Heart right ventricle (tissue), 16 donors: Measurements from ENCODE around the gene SMC4. TPM values are rescaled to one million over a fixed set of nuclear protein-coding genes. Genes with fewer than 3 reads are reported as not detected.

ENCODE experiments used
- ATAC-seq, 8 donors: fragments of 200-7000 bp; cut with Tn5 transposase; one replicate each; pipeline ENCODE4 v1.9.1; 2020; ENCODE audit warnings: mild to moderate bottlenecking in 8 of 8, moderate library complexity in 8 of 8, moderate number of reproducible peaks in 1 of 8
- DNase-seq, 2 donors: peaks; one replicate each; pipeline ENCODE4 v3.0.0-alpha.2; 2020
- H3K27ac ChIP-seq, 10 donors: fragments of 200-600 bp; sonication (generic) in 2 of 10; one replicate each; pipeline versions ENCODE4 v1.5.0 to v1.8.0; 2020 to 2022; ENCODE audit warnings: mild to moderate bottlenecking in 3 of 10
- H3K27me3 ChIP-seq, 7 donors: fragments of 200-600 bp; one replicate each; pipeline ENCODE4 v1.8.0; 2021 to 2022; ENCODE audit warnings: mild to moderate bottlenecking in 2 of 7
- H3K36me3 ChIP-seq, 9 donors: fragments of 200-600 bp; sonication (generic) in 1 of 9; one replicate each; pipeline versions ENCODE4 v1.5.0 to v1.8.0; 2020 to 2022; ENCODE audit warnings: mild to moderate bottlenecking in 2 of 9
- H3K4me1 ChIP-seq, 9 donors: fragments of 200-600 bp; sonication (generic) in 1 of 9; one replicate each; pipeline versions ENCODE4 v1.5.0 to v1.8.0; 2020 to 2022; ENCODE audit warnings: mild to moderate bottlenecking in 4 of 9
- H3K4me3 ChIP-seq, 10 donors: fragments of 200-600 bp; sonication (generic) in 2 of 10; one replicate each; pipeline versions ENCODE4 v1.5.0 to v1.8.0; 2020 to 2022; ENCODE audit warnings: mild to moderate bottlenecking in 7 of 10, moderate library complexity in 2 of 10
- H3K9me3 ChIP-seq, 11 donors: fragments of 200-600 bp in 10 of 11; sonication (generic) in 2 of 11; one replicate each; pipeline versions ENCODE4 v1.5.0 to v1.8.0; 2013 to 2022; ENCODE audit warnings: mild to moderate bottlenecking in 2 of 11, control low read depth in 1 of 11, moderate library complexity in 1 of 11
- CTCF ChIP-seq, 9 donors: fragments of 200-600 bp; sonication (generic) in 2 of 9; IDR thresholded peaks; one replicate each; pipeline versions ENCODE4 v1.5.0 to v1.8.0; 2021 to 2022; ENCODE audit warnings: antibody characterized with exemption in 9 of 9, mild to moderate bottlenecking in 5 of 9, moderate library complexity in 1 of 9
- WGBS, 2 donors: extraction: QIAGEN DNeasy Blood & Tissue Kit; methylation state at CpG; one replicate each; pipeline ENCODE4 v1.1.7; 2013; ENCODE audit warnings: inconsistent platforms in 1 of 2; 5-methylcytosine and 5-hydroxymethylcytosine counted together
- intact Hi-C, 10 donors: fragments of 100-400 bp; cut with DNase I; formaldehyde crosslinking; loops; one replicate each; pipeline versions ENCODE4 v1.11.1 to v1.14.2; 2022
- polyA plus RNA-seq, 2 donors: library from polyadenylated mRNA; stranded (reverse); fragments of 200-250 nt; gene quantifications; one replicate each; pipeline ENCODE4 v1.2.3, GENCODE V29; 2013
- total RNA-seq, 10 donors: library from RNA; stranded (reverse); fragmentation: NEBNext Ultra II Directional in 3 of 10; extraction: Animal tissue kit (Norgen Biotek cat#: 25700) in 3 of 10; gene quantifications; one replicate each; pipeline versions ENCODE4 v1.2.1 to v1.2.4, GENCODE V29; 2021 to 2023
- donor health status: Arrhythmogenic right ventricular cardiomyopathy.
- donor health status: ischemic (EF 13 %, LVEDD 7.1; RV severe dilation, severe dysfunction).
- donor health status: healthy with polysubstance abuse.
- donor health status: DM: no; HTN: yes; CAD: no.
- donor health status: DM: no; HTN: no; CAD: no.
- donor health status: ischemic (EF 25% LVEDD 6.9; RV normal size, moderate dysfunction).
- donor health status: ischemic (EF 25% LVEDD 5.7; RV mildly dilated, moderate dysfunction).
- donor health status: healthy.
- donor health status: DM: yes; HTN: yes; CAD: no.
- donor health status: Ischemic cardiomyopathy.
- donor health status: ischemic (EF 35%, LVEDD 5.7; RV mildly dilated, moderate dysfunction).
- donor health status: nonischemic (EF 11% LVEDD 7.7; RV severe dilation, severe dysfunction).
- donor health status: DM: yes; HTN: yes; CAD: no.
- donor health status: PGD.
- donor health status: ischemic (EF 29% LVEDD 5.4; RV normal size, mild dysfunction).
- donor health status: nonischemic (EF 23%, LVEDD 6.1; RV moderate dilation, normal function).

The SMC4 gene
- total and polyA plus RNA-seq, 12 donors = 8.9 to 38.6 (median 17.3) TPM

GRCh38 chr3:160390565-160391138 lies 8.8 kb upstream of the SMC4 start:
- Histone ChIP-seq H3K4me1 (no peaks in the 10 kb centered on the region), H3K27ac (no peak overlapping the region), H3K27me3 (no peaks in the 10 kb centered on the region), H3K9me3 (no peaks in the 10 kb centered on the region), H3K4me3 (no peak overlapping the region), H3K36me3 (no peaks in the 10 kb centered on the region)
- ATAC-seq (no peak), DNase-seq (no peak)
- 92 to 95% methylated on average over 3 of the region's 3 CpGs for WGBS, 2 donors
- intact Hi-C loops = no loop called here
- no peak for TF ChIP-seq CTCF (IDR thresholded peaks at IDR 0.05)

GRCh38 chr3:160392798-160393197 lies 6.7 kb upstream of the SMC4 start:
- Histone ChIP-seq H3K4me1 (peaks cover 0 to 2% (median 0%) of the 10 kb centered on the region in 9 donors), H3K9me3 (no peaks in the 10 kb centered on the region), H3K27ac (no peak overlapping the region), H3K4me3 (no peak overlapping the region), H3K36me3 (no peaks in the 10 kb centered on the region), H3K27me3 (no peaks in the 10 kb centered on the region)
- no peak for TF ChIP-seq CTCF (IDR thresholded peaks at IDR 0.05)
- no peak for ATAC-seq
- DNase-seq = no peak
- intact Hi-C loops = no loop called here

DNA sequence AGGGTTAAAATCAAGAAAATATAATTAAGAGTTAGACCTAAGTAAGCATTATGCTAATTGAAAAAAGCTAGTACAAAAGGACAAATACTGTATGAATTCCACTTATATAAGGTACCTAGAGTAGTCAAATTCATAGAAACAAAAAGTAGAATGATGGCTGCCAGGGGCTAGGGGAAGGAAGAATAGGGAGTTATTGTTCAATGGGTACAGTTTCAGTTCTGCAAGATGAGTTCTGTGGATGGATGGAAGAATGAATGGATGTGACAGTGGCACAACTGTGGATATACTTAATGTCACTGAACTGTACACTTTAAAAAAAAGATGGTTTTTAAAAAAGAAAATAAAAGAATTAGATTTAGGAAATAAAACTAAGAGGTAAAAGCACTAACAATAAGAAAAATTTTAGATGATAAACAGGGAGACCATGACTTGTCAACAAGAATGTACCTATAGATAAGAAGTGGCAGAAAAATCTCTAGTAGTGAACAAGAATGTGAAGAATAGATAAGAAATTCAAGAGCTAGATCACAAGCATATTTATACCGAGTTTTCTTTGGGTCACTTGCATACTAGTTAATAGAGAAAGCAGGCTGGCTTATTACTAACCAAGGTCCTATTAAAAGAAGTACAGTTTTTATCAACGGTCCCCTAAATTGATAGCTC lies 6.0 kb upstream of the SMC4 start:
- DNase-seq (no peak), ATAC-seq (no peak)
- Histone ChIP-seq H3K9me3 (no peaks in the 10 kb centered on the region), H3K36me3 (no peaks in the 10 kb centered on the region), H3K27me3 (no peaks in the 10 kb centered on the region), H3K27ac (no peak overlapping the region), H3K4me1 (peaks cover 2 to 8% (median 5%) of the 10 kb centered on the region in 9 donors), H3K4me3 (no peak overlapping the region)
- intact Hi-C loops = no loop called here
- no peak for TF ChIP-seq CTCF (IDR thresholded peaks at IDR 0.05)
- 47 to 59% methylated on average over 2 of the region's 2 CpGs for WGBS, 2 donors

DNA sequence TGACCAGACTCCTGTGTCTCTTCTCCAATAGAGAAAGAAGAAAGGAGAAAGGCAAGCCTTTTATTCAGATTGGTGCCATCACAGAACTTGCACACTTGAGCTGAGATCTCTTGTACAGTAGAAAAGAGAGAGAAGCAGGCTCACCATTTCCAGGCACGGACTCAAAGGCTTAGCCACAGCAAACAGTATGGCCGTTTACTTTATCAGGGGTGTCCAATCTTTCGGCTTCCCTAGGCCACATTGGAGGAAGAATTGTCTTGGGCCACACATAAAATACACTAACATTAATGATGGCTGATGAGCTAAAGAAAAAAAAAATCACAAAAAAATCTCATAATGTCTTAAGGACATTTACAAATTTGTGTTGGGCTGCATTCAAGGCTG lies 5.4 kb upstream of the SMC4 start:
- H3K9me3 ChIP-seq = no peaks in the 10 kb centered on the region
- TF ChIP-seq CTCF (IDR thresholded peaks at IDR 0.05) = no peak
- H3K4me3 ChIP-seq = no peak overlapping the region
- no peaks in the 10 kb centered on the region for H3K36me3 ChIP-seq
- DNase-seq (no peak), ATAC-seq (no peak)
- WGBS, 2 donors = 79 to 81% methylated on average over 3 of the region's 3 CpGs
- H3K27me3 ChIP-seq = no peaks in the 10 kb centered on the region
- intact Hi-C loops = no loop called here
- no peak overlapping the region for H3K27ac ChIP-seq
- H3K4me1 ChIP-seq = peaks cover 2 to 10% (median 8%) of the 10 kb centered on the region in 9 donors
